ENCODE results near the gene STIP1.

DNA sequence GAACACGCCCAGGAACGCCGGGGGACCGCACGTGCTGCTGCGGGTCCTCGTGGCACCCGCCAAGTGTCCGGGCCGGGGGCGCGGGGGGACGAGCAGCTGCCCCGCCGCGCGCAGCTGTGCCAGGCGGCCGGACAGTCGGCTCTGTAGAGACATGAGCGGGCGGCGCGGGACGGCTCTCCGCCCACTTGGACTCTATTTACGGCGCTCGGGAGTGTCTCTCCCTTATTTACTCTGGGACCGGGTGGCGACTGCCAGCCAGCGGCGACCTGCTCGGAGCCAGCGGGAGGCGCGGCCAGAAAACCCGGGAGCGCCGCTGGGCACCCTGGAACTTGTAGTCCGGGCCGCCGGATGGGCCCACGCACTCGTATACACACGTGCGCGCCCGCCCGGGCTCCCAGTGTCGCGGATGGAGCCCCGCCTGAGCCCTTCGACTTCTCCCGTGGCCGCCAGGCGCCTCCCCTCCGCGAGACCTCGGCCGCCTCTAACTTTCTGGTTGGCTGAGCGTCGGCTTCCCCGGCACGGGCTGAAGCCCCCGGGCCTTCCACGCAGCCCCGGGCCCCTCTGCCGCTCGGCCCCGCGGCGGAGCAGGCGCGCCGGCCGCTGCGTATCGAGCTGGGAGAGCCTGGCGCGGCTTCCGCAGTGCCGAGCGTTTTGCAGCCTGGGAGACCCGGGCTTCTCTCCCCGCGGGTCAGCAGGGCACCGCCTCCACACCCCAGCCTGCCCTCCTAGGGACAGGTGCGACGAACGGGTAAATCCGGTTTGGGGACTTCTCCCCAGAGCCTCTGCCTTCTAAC lies 19.9 kb upstream of the STIP1 start, which contains the start of gene MACROD1:
- TF ChIP-seq, protein P1, sequence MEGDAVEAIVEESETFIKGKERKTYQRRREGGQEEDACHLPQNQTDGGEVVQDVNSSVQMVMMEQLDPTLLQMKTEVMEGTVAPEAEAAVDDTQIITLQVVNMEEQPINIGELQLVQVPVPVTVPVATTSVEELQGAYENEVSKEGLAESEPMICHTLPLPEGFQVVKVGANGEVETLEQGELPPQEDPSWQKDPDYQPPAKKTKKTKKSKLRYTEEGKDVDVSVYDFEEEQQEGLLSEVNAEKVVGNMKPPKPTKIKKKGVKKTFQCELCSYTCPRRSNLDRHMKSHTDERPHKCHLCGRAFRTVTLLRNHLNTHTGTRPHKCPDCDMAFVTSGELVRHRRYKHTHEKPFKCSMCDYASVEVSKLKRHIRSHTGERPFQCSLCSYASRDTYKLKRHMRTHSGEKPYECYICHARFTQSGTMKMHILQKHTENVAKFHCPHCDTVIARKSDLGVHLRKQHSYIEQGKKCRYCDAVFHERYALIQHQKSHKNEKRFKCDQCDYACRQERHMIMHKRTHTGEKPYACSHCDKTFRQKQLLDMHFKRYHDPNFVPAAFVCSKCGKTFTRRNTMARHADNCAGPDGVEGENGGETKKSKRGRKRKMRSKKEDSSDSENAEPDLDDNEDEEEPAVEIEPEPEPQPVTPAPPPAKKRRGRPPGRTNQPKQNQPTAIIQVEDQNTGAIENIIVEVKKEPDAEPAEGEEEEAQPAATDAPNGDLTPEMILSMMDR (IDR thresholded peaks at IDR 0.05; ENCODE audit: low read length): no peak
- TF ChIP-seq EZH2 (optimal IDR thresholded peaks at IDR 0.05; ENCODE audit: low read depth, low read length) (no peak), EZH2phosphoT487 (IDR thresholded peaks at IDR 0.05; ENCODE audit: low read length) (no peak)

All from MM.1S (cell line).